Gastrocnemius medialis (tissue), 4 donors: ENCODE results near the gene IGFL1.

Experiments used
- POLR2A ChIP-seq, 2 donors: fragments of 450-650 bp; IDR thresholded peaks; one replicate each; pipeline ENCODE4 v1.6.1; 2017; ENCODE audit warnings: antibody characterized with exemption in 2 of 2, mild to moderate bottlenecking in 2 of 2, moderate library complexity in 2 of 2
- TF ChIP-seq, protein P1 (sequence below), 5 experiments: fragments of 450-650 bp in 3 of 5; fragments of 200-600 bp in 2 of 5; sonication (generic) in 2 of 5; IDR thresholded peaks in 4 of 5; conservative IDR thresholded peaks in 1 of 5; 1 replicate in 4 of 5; 2 replicates in 1 of 5; pipeline ENCODE4 v1.5.1; 2016 to 2019; ENCODE audit warnings: antibody characterized with exemption in 5 of 5, mild to moderate bottlenecking in 3 of 5, moderate library complexity in 3 of 5

DNA sequence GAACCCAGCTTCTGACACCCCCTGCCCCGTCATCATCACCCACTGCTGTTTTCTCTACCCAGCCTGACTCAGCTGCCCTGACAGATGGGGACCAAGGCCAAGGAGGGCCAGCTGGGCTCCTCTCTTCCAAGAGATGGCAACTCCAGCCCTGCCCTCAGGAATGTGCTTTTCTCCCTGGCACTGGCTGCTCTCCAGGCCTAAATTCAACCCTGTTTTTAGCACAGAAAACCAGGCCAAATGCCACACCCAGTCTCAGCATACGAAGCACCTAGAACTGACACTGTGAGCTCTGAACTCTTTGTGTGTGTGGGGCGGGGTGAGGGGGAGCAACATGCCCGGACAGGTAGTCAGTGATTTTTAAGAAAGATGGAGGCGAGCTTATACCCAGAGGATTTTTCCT is 23.4 kb upstream of the IGFL1 start:
- TF ChIP-seq, protein P1, sequence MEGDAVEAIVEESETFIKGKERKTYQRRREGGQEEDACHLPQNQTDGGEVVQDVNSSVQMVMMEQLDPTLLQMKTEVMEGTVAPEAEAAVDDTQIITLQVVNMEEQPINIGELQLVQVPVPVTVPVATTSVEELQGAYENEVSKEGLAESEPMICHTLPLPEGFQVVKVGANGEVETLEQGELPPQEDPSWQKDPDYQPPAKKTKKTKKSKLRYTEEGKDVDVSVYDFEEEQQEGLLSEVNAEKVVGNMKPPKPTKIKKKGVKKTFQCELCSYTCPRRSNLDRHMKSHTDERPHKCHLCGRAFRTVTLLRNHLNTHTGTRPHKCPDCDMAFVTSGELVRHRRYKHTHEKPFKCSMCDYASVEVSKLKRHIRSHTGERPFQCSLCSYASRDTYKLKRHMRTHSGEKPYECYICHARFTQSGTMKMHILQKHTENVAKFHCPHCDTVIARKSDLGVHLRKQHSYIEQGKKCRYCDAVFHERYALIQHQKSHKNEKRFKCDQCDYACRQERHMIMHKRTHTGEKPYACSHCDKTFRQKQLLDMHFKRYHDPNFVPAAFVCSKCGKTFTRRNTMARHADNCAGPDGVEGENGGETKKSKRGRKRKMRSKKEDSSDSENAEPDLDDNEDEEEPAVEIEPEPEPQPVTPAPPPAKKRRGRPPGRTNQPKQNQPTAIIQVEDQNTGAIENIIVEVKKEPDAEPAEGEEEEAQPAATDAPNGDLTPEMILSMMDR (IDR thresholded peaks at IDR 0.05 in 4 of 5, conservative IDR thresholded peaks at IDR 0.05 in 1 of 5), result no peak
- no peak for TF ChIP-seq POLR2A (IDR thresholded peaks at IDR 0.05)
